ENCODE results near the gene C11orf91.
A peak's percentile ranks its signal among the peaks of the same experiment; 100 is the strongest.

C11orf91 gene

DNA sequence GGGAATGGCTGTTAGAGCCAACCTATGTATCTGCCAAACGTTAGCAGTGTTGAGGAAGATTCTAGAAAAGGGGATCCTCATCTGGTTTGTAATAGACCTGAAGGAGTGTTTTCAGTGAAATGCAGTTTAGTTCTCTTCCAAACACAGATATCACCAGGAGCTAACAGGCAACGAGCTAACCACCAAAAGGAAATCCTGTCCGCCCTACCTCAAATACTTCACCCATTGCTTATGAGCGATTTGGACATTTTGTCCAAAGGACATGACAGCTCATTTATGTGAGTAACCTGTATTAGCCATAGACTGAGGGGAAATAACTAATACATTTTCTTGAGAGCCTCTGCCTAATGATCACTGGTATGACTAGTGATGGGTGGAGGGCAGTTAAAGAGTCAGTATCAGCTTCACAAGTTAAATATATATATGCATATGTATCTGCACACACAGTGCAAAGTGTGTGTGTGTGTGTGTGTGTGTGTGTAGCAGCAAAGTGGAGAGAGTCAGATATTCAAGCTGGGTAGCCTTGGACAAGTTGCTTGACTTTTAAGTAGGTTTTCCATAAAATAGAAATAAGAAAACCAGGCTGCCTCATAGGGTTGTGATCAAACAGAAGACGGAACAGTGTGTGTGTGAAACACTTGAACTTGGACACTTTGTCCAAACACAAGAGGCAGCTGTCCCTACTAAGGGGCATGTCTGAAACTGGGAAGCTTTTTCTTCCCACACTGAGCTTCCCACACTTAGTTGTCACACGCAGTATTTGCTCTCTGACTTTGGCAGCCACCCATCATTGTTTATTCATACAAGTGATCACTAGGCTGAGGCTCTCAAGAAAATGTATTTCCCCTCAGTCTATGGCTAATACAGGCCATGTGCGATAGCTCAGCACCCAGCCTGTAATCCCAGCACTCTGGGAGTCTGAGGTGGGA, 940 bp upstream of the C11orf91 start:
- Histone ChIP-seq H3K27me3 (ENCODE audit: control insufficient read depth, insufficient read depth, low read length) (no peaks in the 10 kb centered on the region), H3K4me3 (ENCODE audit: low read length) (peak overlapping the region; percentile 70), H3K36me3 (ENCODE audit: control insufficient read depth, insufficient read depth, low read length) (no peaks in the 10 kb centered on the region), H3K4me1 (ENCODE audit: control insufficient read depth, insufficient read depth, low read length) (peaks cover 6% of the 10 kb centered on the region), H3K9ac (ENCODE audit: low read length) (no peak overlapping the region), H3K27ac (ENCODE audit: low read depth, low read length) (peak overlapping the region; percentile 65)

DNA sequence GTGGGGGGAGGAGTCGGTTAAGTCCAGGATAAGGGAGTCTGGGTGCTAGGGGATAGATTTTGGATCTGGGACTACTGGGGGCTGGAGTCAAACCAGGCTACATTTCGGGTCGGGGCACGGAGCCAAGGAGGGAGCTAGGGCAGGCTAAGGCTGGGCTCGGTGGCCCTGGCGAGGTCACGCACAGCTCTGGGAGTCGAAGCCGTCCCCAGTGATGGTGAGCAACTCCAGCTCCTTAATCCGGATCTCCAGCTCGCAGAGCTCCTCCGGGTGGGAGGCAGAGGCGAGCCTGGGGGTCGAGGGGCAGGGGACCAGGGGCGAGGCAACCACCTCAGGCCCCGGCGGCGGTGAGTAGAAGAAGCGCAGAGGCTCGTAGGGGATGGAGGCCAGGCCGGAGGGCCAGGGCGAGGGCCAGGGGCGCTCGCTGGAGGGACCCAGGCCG, 544 bp downstream of the C11orf91 start:
- Histone ChIP-seq H3K4me1 (ENCODE audit: control insufficient read depth, insufficient read depth, low read length) (peaks cover 6% of the 10 kb centered on the region), H3K9ac (ENCODE audit: low read length) (no peak overlapping the region), H3K27ac (ENCODE audit: low read depth, low read length) (peak overlapping the region; percentile 30)

DNA sequence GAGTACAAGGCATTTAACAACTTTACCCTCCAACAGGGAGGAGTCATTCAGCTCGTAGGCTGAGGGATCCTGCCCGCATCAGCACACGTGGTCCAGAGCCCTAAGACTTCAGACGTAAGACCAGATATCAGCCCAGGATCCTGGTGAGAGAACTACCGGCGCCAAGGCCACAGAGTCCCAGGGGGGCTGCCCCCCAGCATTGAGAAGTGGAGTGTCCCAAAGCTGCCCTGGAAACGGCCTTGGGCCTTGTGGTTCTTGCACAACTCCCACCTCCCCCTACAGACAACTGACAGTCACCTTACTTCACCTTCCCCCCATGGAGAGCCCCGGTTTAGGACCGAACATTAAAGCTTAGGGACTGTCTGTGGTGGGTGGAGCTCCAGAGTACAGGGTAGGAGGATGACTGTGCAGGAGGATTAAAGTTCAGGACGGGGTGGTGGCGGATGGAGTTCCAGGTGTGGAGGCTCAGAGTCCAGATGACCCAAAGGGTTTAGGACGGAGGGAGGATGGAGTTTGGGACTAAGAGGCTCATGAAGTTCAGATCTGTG, 1.0 kb downstream of the C11orf91 start:
- Histone ChIP-seq H3K36me3 (ENCODE audit: control insufficient read depth, insufficient read depth, low read length) (no peaks in the 10 kb centered on the region), H3K9ac (ENCODE audit: low read length) (no peak overlapping the region), H3K4me1 (ENCODE audit: control insufficient read depth, insufficient read depth, low read length) (peaks cover 6% of the 10 kb centered on the region), H3K27ac (ENCODE audit: low read depth, low read length) (no peak overlapping the region), H3K4me3 (ENCODE audit: low read length) (peak overlapping the region; percentile 57), H3K27me3 (ENCODE audit: control insufficient read depth, insufficient read depth, low read length) (no peaks in the 10 kb centered on the region)

More for the DNA sequence above, 544 bp downstream of the C11orf91 start:
- Histone ChIP-seq H3K27me3 (ENCODE audit: control insufficient read depth, insufficient read depth, low read length) (no peaks in the 10 kb centered on the region), H3K4me3 (ENCODE audit: low read length) (peak overlapping the region; percentile 57), H3K36me3 (ENCODE audit: control insufficient read depth, insufficient read depth, low read length) (no peaks in the 10 kb centered on the region)

DNA sequence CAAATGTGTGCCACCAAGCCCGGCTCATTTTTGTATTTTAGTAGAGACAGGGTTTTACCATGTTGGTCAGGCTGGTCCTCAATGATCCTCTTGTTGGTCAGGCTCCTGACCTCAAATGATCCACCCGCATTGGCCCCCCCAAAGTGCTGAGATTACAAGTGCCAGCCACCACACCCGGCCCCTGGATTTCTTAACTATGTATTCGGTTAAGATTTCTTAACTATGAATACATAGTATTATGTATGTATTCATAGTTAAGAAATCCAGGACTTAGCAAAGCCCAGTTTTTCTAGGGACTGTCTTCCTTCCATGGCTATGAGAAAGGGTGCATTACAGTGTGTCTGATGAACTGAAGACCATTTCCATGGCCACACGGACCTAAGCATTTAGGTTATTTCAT, 1.7 kb downstream of the C11orf91 start:
- peaks cover 6% of the 10 kb centered on the region for H3K4me1 ChIP-seq (ENCODE audit: control insufficient read depth, insufficient read depth, low read length)
- no peak overlapping the region for H3K4me3 ChIP-seq (ENCODE audit: low read length)
- no peak overlapping the region for H3K9ac ChIP-seq (ENCODE audit: low read length)
- no peaks in the 10 kb centered on the region for H3K36me3 ChIP-seq (ENCODE audit: control insufficient read depth, insufficient read depth, low read length)
- H3K27me3 ChIP-seq (ENCODE audit: control insufficient read depth, insufficient read depth, low read length) = no peaks in the 10 kb centered on the region
- H3K27ac ChIP-seq (ENCODE audit: low read depth, low read length) = no peak overlapping the region

DNA sequence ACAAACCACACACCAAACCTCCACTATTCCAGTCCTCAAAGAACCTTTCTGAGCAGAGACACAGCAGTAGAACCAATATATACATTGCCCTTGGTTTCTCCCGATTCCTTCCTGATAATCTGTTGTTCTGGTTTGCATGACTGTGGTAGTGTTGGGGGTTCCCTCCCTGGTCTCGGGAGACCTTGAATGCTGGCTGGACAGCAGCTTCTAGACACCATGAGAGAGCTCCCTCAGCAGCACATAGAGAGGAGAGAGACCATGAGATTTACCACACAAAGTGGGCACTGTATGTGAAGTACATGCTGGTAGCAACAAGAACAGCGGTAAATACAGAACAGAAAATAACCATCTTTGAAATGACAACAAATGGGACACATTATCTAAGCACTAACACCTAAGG, 2.6 kb downstream of the C11orf91 start:
- Histone ChIP-seq H3K36me3 (ENCODE audit: control insufficient read depth, insufficient read depth, low read length) (no peaks in the 10 kb centered on the region), H3K27ac (ENCODE audit: low read depth, low read length) (no peak overlapping the region), H3K4me1 (ENCODE audit: control insufficient read depth, insufficient read depth, low read length) (peaks cover 6% of the 10 kb centered on the region), H3K4me3 (ENCODE audit: low read length) (no peak overlapping the region), H3K27me3 (ENCODE audit: control insufficient read depth, insufficient read depth, low read length) (no peaks in the 10 kb centered on the region), H3K9ac (ENCODE audit: low read length) (no peak overlapping the region)

DNA sequence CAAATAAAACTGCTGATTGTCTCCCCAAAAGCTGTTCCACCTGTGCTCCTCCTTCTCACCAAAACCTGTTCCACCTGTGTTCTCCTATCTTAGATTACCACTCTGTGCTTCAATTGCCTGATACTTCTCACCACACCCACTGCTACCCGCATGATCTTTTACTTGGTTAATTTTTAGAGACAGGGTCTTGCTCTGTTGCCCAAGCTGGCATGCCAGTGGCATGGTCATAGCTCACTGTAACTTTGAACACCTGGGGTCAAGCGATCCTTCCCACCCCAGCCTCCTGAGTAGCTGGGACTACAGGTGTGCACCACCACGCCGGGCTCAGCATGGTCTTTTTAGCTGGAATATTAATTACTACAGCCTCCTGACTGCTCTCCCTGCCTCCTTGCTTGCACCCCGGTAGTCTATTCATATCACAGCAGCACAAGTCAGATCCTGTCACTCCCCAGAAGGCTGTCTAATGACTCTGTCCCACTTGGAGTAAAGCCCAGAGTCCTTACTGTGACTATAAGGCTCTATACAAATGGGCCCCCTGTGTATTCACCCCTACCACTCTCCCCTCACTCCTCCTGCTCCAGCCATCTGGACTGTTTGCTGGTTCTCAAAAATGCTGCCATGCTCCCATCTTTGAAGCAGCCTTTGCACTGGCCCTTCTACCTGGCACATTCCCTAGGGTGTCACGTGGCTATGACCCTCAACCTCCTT, 3.5 kb downstream of the C11orf91 start:
- Histone ChIP-seq H3K9ac (ENCODE audit: low read length) (no peak overlapping the region), H3K36me3 (ENCODE audit: control insufficient read depth, insufficient read depth, low read length) (no peaks in the 10 kb centered on the region), H3K27me3 (ENCODE audit: control insufficient read depth, insufficient read depth, low read length) (no peaks in the 10 kb centered on the region), H3K4me1 (ENCODE audit: control insufficient read depth, insufficient read depth, low read length) (peaks cover 6% of the 10 kb centered on the region), H3K4me3 (ENCODE audit: low read length) (no peak overlapping the region), H3K27ac (ENCODE audit: low read depth, low read length) (no peak overlapping the region)

DNA sequence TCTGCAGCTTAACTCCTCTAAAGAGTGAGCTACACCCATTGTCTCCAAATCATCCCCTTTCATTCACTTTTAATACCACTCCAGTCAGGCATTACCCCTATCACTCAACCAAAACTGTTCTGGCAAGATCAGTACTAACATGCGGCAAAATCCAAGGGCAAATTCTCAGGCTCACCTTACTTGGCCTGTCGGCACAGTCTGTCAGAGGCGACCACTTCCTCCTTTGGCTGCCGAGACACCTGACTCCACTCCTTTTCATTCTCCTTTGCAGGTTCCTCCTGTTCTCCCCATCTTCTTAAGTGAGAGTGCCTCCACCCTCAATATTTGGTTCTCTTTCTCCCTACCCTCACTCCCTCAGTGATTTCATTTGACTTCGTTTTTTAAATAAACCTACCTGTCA, 4.2 kb downstream of the C11orf91 start:
- Histone ChIP-seq H3K4me1 (ENCODE audit: control insufficient read depth, insufficient read depth, low read length) (peaks cover 4% of the 10 kb centered on the region), H3K4me3 (ENCODE audit: low read length) (no peak overlapping the region), H3K36me3 (ENCODE audit: control insufficient read depth, insufficient read depth, low read length) (no peaks in the 10 kb centered on the region), H3K27me3 (ENCODE audit: control insufficient read depth, insufficient read depth, low read length) (no peaks in the 10 kb centered on the region), H3K27ac (ENCODE audit: low read depth, low read length) (no peak overlapping the region), H3K9ac (ENCODE audit: low read length) (no peak overlapping the region)

DNA sequence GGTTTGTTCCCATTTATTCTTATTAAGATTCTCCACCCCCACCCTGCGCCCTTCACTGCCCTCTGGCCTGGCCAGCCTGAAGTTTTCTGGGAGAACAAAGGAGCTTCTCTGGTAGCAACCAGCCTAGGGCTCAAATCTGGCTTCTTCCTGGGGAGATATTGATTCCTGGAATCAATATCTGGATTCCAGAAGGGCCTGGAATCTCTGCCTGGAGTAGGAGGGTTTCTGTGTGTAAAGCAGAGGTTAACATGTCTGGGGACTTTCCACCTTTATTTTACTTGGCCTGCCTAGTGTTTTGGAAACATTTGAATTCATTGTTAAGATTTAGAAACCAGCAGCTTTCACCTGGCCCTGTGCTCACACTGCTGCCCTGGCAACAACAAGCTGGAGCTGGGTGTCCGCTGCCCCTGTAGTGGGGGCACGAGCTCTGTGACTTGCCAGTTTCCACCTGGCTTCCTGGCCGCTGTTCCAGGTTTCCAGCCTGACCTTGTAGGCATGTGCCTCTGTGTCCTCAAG, 5.5 kb downstream of the C11orf91 start:
- Histone ChIP-seq H3K9ac (ENCODE audit: low read length) (no peak overlapping the region), H3K4me1 (ENCODE audit: control insufficient read depth, insufficient read depth, low read length) (no peaks in the 10 kb centered on the region), H3K36me3 (ENCODE audit: control insufficient read depth, insufficient read depth, low read length) (no peaks in the 10 kb centered on the region), H3K4me3 (ENCODE audit: low read length) (no peak overlapping the region), H3K27ac (ENCODE audit: low read depth, low read length) (no peak overlapping the region), H3K27me3 (ENCODE audit: control insufficient read depth, insufficient read depth, low read length) (no peaks in the 10 kb centered on the region)

DNA sequence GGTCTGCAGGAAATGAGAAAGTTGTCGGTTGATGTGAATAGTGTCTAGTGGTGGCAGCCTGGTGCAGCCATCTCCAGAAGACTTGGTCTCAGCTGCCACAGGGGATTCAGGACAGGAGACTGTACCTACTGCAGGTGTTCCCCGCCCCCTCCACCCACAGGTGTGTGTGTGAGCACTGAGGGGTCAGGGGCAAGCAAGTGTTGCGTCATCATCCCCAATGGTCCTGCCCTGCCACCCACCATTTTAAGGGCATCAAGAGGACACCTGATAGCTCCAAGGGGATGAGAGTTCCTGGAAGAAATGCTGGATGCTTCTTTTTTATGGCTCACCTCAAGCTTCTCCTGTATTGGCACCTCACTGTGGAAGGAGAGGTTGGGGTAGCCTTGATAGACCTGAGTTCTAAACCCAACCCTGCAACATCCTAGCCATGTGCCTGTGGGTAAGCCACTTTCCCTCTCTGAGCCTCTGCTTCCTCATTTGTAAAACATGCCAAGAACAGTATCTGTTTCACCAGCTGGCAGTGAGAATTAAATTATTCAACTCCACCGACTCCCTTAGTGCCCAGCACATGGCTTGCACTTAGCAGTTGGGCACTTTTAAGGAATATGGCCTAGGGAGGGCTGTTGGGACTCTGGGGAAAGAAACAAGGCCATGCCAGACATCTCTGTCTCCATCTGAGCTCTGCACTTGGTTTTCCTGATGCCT, 6.1 kb downstream of the C11orf91 start:
- Histone ChIP-seq H3K36me3 (ENCODE audit: control insufficient read depth, insufficient read depth, low read length) (no peaks in the 10 kb centered on the region), H3K4me3 (ENCODE audit: low read length) (no peak overlapping the region), H3K27me3 (ENCODE audit: control insufficient read depth, insufficient read depth, low read length) (no peaks in the 10 kb centered on the region), H3K27ac (ENCODE audit: low read depth, low read length) (no peak overlapping the region), H3K9ac (ENCODE audit: low read length) (no peak overlapping the region), H3K4me1 (ENCODE audit: control insufficient read depth, insufficient read depth, low read length) (no peaks in the 10 kb centered on the region)

DNA sequence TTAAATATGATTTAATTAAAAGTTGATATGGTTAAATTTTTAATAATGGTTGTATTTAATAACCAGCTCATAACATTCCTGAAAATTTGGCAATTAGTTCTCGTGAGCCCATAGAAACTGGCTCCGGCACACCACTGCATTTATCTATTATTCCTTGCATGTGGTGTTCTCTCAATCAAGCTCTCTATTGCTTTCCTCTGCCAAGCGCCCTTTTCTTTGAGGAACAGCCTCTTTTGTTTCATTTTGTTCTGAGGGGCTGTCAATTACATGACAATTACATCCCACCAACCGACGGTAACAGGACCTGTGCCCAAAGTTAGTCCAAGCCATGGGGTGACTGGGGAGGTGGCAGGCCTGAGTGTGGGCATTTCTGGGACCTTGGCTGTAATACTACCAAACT, 8.1 kb downstream of the C11orf91 start:
- Histone ChIP-seq H3K36me3 (ENCODE audit: control insufficient read depth, insufficient read depth, low read length) (no peaks in the 10 kb centered on the region), H3K9ac (ENCODE audit: low read length) (no peak overlapping the region), H3K4me3 (ENCODE audit: low read length) (no peak overlapping the region), H3K4me1 (ENCODE audit: control insufficient read depth, insufficient read depth, low read length) (no peaks in the 10 kb centered on the region), H3K27me3 (ENCODE audit: control insufficient read depth, insufficient read depth, low read length) (no peaks in the 10 kb centered on the region), H3K27ac (ENCODE audit: low read depth, low read length) (peak overlapping the region; percentile 51)

DNA sequence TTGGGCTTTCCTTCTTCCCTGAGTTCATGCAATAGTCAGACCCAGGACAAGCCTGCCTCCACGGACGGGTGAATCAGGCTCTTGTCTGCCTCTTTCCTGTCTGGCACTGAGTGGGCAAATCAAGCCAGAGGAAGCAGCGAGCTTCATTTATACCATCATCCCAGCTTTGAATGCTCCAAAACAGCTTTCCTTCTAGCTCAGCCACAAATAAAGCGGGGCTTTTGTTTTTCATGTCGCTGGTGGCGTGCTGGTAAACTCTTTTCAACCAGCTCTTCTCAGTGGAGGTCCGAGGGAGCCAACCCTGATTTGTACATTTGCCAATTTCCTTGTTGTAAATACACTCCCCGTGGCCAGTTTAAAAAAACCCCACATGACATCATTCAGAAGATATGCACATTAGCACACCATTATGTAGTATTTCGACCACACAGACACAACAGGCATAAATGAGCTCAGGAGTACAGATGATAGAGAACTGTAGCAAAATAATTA, 8.6 kb downstream of the C11orf91 start:
- H3K9ac ChIP-seq (ENCODE audit: low read length) = no peak overlapping the region
- no peak overlapping the region for H3K4me3 ChIP-seq (ENCODE audit: low read length)
- no peaks in the 10 kb centered on the region for H3K4me1 ChIP-seq (ENCODE audit: control insufficient read depth, insufficient read depth, low read length)

More for the DNA sequence above, 8.6 kb downstream of the C11orf91 start:
- Histone ChIP-seq H3K27me3 (ENCODE audit: control insufficient read depth, insufficient read depth, low read length) (no peaks in the 10 kb centered on the region), H3K27ac (ENCODE audit: low read depth, low read length) (peak overlapping the region; percentile 64), H3K36me3 (ENCODE audit: control insufficient read depth, insufficient read depth, low read length) (no peaks in the 10 kb centered on the region)
